Muscle of leg (tissue), 11 donors: ENCODE results near the gene RPP21. TPM values are rescaled to one million over a fixed set of nuclear protein-coding genes. Genes with fewer than 3 reads are reported as not detected.

Experiments
- DNase-seq: peaks from one replicate; pipeline ENCODE4 v3.0.0; 2013
- H3K27ac ChIP-seq: one replicate; pipeline ENCODE4 v1.5.1; 2013; ENCODE audit warnings: mild to moderate bottlenecking, low read length, control low read depth
- H3K27me3 ChIP-seq: one replicate; pipeline ENCODE4 v1.6.1; 2013; ENCODE audit warnings: low read length; ENCODE audit not compliant: control insufficient read depth, insufficient read depth
- H3K36me3 ChIP-seq: one replicate; pipeline ENCODE4 v1.6.1; 2013; ENCODE audit warnings: low read length; ENCODE audit not compliant: control insufficient read depth, insufficient read depth
- H3K4me1 ChIP-seq: one replicate; pipeline ENCODE4 v1.6.1; 2013; ENCODE audit warnings: low read length; ENCODE audit not compliant: control insufficient read depth, insufficient read depth
- H3K4me3 ChIP-seq: one replicate; pipeline ENCODE4 v1.5.1; 2013; ENCODE audit warnings: low read length, control low read depth
- H3K9me3 ChIP-seq: replicated peaks from 2 replicates; pipeline ENCODE4 v1.6.1; 2013; ENCODE audit warnings: low read depth, low read length; ENCODE audit not compliant: control insufficient read depth
- WGBS: methylation state at CpG from one replicate; pipeline ENCODE4 v1.1.5; 2013; ENCODE audit warnings: missing lambda C conversion rate; ENCODE audit not compliant: insufficient coverage; 5-methylcytosine and 5-hydroxymethylcytosine counted together
- polyA plus RNA-seq, 8 donors: library from polyadenylated mRNA; unstranded; fragments of 120-200 nt; gene quantifications; one replicate each; pipeline versions ENCODE4 v1.2.1 to v1.2.3, GENCODE V29; 2013; ENCODE audit warnings: inconsistent platforms in 1 of 8, low replicate concordance in 1 of 8; ENCODE audit not compliant: insufficient read length in 8 of 8, insufficient read depth in 1 of 8
- total RNA-seq: library from RNA; stranded (reverse); fragments of 120-200 nt; gene quantifications from one replicate; pipeline ENCODE4 v1.2.4, GENCODE V29; 2013

The RPP21 gene
- total and polyA plus RNA-seq, 9 donors = 19.4 to 23.8 (median 22.3) TPM

DNA sequence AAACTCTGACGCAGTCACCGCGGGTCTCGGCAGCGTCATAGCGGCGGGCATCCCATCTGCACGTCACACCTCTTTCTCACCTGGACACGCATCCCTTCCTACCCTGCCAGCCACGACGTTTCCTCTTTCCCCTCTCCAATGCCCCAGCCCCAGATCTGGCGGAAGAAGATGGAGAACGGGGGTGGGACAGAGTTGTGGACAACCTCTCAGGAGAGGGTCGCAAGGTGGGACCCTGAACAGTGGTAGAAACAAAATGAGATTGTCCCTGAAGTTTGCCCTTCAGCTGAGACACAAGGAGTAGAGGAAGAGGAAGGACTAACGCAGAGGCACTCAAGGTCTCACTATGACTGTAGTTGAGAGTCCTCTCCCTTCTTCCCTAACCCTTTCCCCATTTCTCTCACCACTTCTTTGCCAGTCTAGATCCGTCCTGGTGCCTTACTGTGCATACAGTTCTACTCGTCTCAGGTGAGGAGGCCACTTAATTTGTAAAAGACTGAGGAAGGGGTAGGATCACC lies 17.7 kb upstream of the RPP21 start:
- Histone ChIP-seq H3K4me3 (peak overlapping the region; percentile 77), H3K4me1 (peaks cover 16% of the 10 kb centered on the region), H3K36me3 (peaks cover 24% of the 10 kb centered on the region), H3K27ac (peak overlapping the region; percentile 88), H3K9me3 (no peaks in the 10 kb centered on the region), H3K27me3 (no peaks in the 10 kb centered on the region)
- DNase-seq = no peak
- 0% methylated on average over 6 of the region's 17 CpGs for WGBS

DNA sequence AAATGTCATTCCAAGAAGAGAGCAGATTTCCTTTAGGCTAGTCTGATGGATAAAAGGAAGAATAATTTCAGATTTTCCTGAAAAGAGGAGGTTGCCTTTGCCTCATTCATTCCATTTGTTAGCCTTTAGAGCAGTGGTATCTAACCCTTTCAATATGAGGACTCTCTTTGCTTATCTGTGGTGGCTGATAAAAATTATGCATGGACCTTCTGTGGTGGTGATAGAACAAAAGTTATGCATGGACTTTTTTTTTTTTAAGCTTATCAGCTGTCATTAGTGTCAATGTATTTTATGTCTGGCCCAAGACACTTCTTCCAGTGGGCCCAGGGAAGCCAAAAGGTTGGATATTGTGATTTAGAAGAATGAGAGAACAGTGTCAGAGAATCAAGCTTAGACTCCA lies 16.6 kb upstream of the RPP21 start:
- Histone ChIP-seq H3K27me3 (no peaks in the 10 kb centered on the region), H3K36me3 (peaks cover 23% of the 10 kb centered on the region), H3K4me1 (peaks cover 16% of the 10 kb centered on the region), H3K4me3 (no peak overlapping the region), H3K27ac (no peak overlapping the region), H3K9me3 (no peaks in the 10 kb centered on the region)
- DNase-seq = no peak

DNA sequence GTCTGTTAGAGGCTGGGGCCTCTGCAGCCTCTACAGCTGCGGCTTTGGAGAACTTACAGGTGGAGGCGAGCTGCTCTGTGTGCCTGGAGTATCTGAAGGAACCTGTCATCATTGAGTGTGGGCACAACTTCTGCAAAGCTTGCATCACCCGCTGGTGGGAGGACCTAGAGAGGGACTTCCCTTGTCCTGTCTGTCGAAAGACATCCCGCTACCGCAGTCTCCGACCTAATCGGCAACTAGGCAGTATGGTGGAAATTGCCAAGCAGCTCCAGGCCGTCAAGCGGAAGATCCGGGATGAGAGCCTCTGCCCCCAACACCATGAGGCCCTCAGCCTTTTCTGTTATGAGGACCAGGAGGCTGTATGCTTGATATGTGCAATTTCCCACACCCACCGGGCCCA lies 15.6 kb upstream of the RPP21 start:
- no peaks in the 10 kb centered on the region for H3K27me3 ChIP-seq
- 88% methylated on average over 8 of the region's 12 CpGs for WGBS
- no peak overlapping the region for H3K27ac ChIP-seq
- no peak for DNase-seq
- H3K9me3 ChIP-seq = no peaks in the 10 kb centered on the region
- peaks cover 26% of the 10 kb centered on the region for H3K36me3 ChIP-seq
- no peak overlapping the region for H3K4me3 ChIP-seq
- H3K4me1 ChIP-seq = peaks cover 16% of the 10 kb centered on the region

DNA sequence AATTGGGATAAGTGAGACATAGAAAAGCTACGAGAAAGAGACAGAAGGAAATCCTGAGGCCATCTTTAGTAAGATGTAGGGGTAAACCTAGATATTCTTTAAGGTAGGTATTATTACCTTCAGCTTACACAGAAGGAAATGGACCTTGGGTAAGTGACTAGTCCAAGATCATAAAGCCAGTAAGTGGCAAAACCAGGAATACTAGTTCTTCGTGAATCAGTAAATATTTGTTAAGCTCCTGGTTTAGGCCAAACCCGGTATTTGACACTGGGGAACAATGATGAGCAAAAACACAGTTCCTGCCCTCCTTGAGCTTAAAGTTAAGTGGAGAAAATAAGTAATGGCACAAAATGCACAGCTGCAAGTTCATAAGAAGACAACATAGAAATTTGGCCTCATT lies 13.0 kb upstream of the RPP21 start:
- WGBS = 88% methylated on average over 2 of the region's 3 CpGs
- H3K36me3 ChIP-seq = peaks cover 41% of the 10 kb centered on the region
- DNase-seq = no peak

DNA sequence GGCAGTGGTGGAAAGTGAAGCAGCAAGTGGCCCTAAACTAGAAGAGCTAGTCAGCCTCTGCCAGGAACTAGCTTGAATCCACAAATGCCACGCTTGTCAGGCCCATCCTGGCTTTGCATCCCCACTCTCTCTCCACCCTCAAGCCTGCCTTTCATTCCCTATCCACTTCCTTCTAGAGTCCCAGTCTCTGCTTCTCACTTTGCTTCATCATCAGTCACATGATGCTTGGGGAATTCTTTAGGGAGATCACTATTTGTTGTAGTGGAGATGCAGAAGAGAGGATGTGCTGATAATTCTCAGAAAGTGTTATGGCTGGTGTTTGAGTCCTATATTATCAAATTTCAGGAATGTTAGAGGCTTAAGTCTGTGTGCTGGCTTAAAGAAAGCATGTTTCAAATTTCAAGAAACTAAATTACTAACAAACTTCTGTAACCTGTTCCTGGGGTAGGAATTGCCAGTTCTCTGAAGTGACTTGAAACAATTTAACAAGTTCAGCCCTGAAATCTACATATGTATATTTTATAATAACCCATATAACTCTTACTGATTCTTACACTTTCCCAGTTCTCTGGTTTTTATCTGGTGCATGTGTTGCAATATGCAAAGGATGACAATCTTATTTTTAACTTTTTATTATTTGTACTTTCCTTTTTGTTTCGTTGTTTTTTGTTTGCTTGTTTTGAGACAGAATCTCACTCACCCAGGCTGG lies 10.7 kb upstream of the RPP21 start:
- no peaks in the 10 kb centered on the region for H3K9me3 ChIP-seq
- WGBS = 40% methylated on average over 1 of the region's 2 CpGs
- peaks cover 48% of the 10 kb centered on the region for H3K36me3 ChIP-seq
- no peaks in the 10 kb centered on the region for H3K4me1 ChIP-seq
- H3K27ac ChIP-seq = no peak overlapping the region
- no peaks in the 10 kb centered on the region for H3K27me3 ChIP-seq
- DNase-seq = no peak
- no peak overlapping the region for H3K4me3 ChIP-seq

More for the DNA sequence above, 13.0 kb upstream of the RPP21 start:
- Histone ChIP-seq H3K4me1 (peaks cover 5% of the 10 kb centered on the region), H3K27me3 (no peaks in the 10 kb centered on the region), H3K9me3 (no peaks in the 10 kb centered on the region), H3K4me3 (no peak overlapping the region), H3K27ac (no peak overlapping the region)

DNA sequence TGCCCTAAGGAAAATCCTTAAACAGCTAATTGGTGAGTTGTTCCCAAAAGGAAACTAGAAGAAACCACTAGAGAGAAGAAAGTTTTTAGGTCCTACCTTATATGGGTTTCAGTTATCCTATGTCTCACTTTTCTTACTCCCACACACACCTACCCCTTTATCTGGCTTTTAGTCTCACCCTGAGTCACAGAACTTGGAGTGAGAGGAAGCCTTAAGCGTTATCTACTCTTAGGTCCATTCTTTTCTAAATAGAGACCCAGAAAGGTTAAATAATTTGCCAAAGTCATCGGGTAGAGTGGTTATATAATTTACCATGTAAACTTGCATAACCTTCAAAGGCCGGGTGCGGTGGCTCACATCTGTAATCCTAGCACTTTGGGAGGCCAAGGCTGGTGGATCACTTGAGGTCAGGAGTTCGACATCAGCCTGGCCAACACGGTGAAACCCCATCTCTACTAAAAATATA lies 4.3 kb upstream of the RPP21 start:
- WGBS = no CpG with 5 or more reads among the region's 6 CpGs
- Histone ChIP-seq H3K4me1 (no peaks in the 10 kb centered on the region), H3K9me3 (no peaks in the 10 kb centered on the region), H3K4me3 (no peak overlapping the region), H3K27ac (no peak overlapping the region), H3K27me3 (no peaks in the 10 kb centered on the region), H3K36me3 (peaks cover 36% of the 10 kb centered on the region)
- DNase-seq = no peak

DNA sequence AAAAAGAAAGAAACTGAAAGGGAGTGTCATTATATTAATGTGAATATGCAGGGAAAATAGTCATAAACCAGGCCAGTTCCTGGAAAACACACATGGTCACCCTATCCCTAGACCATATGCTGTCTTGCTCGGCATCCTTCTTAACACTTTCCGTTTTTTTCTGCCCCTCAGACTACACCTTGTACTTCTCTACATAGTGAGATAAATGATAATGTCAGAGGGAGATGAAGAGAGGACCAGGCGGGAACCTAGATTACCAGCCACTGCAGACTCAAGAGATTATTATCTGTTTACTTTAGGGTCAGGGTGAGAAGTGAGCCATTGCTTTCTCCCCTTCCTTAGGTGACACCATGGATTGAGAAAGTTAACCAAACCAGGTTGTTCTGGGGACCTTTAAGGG lies 3.7 kb upstream of the RPP21 start:
- H3K36me3 ChIP-seq = peaks cover 34% of the 10 kb centered on the region
- no peaks in the 10 kb centered on the region for H3K9me3 ChIP-seq
- no peak overlapping the region for H3K4me3 ChIP-seq
- DNase-seq = no peak
- H3K27me3 ChIP-seq = no peaks in the 10 kb centered on the region
- WGBS = no CpG with 5 or more reads among the region's 3 CpGs
- H3K27ac ChIP-seq = no peak overlapping the region
- peaks cover 5% of the 10 kb centered on the region for H3K4me1 ChIP-seq

DNA sequence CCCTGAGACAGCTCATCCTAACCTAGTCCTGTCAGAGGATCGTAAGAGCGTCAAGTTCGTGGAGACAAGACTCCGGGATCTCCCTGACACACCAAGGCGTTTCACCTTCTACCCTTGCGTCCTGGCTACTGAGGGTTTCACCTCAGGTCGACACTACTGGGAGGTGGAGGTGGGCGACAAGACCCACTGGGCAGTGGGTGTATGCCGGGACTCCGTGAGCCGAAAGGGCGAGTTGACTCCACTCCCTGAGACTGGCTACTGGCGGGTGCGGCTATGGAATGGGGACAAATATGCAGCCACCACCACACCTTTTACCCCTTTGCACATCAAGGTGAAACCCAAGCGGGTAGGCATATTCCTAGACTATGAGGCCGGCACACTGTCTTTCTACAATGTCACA lies 3.2 kb upstream of the RPP21 start:
- H3K4me3 ChIP-seq = no peak overlapping the region
- peaks cover 7% of the 10 kb centered on the region for H3K4me1 ChIP-seq
- H3K27me3 ChIP-seq = no peaks in the 10 kb centered on the region
- 95% methylated on average over 8 of the region's 16 CpGs for WGBS
- H3K36me3 ChIP-seq = peaks cover 37% of the 10 kb centered on the region
- no peak overlapping the region for H3K27ac ChIP-seq
- no peaks in the 10 kb centered on the region for H3K9me3 ChIP-seq
- no peak for DNase-seq

DNA sequence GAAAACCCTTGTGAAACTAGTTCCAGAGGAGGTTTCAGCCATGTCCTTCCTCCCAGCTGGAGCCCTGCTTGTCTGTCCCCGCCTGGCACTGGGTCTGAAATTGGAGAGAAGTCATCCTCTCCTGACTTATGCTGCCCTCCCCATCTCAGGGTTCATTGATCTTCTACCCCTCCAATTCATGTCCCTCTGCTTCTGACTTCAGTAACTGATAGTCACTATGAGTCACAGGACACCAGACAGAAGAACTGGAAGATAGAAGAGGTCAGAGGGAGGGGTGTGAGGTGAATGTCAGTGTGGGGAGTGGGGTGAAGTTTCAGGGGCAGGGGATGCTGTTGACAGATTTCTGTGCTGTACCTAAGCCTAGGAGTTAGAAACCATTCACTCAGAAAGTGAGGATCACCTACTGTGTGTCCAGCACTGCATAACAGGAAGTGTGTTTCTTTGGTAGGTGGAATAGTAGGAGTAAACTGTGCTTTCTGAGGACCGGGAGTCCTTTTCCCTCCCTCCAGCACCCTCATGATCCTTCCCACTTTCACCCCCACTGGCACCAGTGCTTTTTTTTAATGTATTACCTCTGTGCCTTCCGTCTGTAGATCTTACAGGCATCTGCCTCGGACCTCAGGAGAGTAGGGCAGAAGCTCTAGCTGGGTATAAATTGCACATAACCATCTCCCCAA lies 627 bp upstream of the RPP21 start:
- peak; percentile 9 for DNase-seq
- Histone ChIP-seq H3K4me3 (peak overlapping the region; percentile 2), H3K27me3 (no peaks in the 10 kb centered on the region), H3K27ac (no peak overlapping the region), H3K4me1 (peaks cover 7% of the 10 kb centered on the region), H3K36me3 (peaks cover 30% of the 10 kb centered on the region), H3K9me3 (no peaks in the 10 kb centered on the region)
- 67% methylated on average over 1 of the region's 4 CpGs for WGBS

DNA sequence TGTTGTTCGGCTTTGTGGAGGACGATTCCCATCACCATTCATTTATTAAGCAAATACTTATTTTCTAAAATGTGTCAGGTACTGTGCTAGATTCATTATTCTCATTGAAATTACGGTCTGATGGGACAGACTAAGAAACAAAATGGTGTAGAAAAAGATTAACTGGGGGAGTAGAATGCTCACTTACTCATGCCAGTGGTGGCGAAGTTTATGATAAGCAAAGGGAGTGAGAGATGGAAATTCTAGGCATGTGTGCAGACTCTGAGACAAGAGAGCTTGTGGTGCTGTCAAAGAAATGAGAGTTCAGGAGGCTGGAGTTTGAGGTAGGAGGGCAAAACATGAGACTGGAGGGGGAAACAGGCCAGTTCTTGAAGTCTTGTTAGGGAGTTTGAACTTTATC lies 896 bp downstream of the RPP21 start:
- H3K4me3 ChIP-seq = peak overlapping the region; percentile 86
- H3K36me3 ChIP-seq = peaks cover 21% of the 10 kb centered on the region
- H3K4me1 ChIP-seq = peaks cover 7% of the 10 kb centered on the region
- DNase-seq = no peak
- no peak overlapping the region for H3K27ac ChIP-seq
- H3K9me3 ChIP-seq = no peaks in the 10 kb centered on the region
- 78% methylated on average over 2 of the region's 4 CpGs for WGBS
- no peaks in the 10 kb centered on the region for H3K27me3 ChIP-seq
